CD4-positive, alpha-beta T cell (primary cell): ENCODE data around the gene THAP12. TPM values are rescaled to one million over a fixed set of nuclear protein-coding genes. Genes with fewer than 3 reads are reported as not detected.

ENCODE experiments used
- ATAC-seq: fragments of 200-7000 bp; cut with Tn5 transposase; one replicate; pipeline ENCODE4 v1.10.0; 2022; ENCODE audit warnings: mild to moderate bottlenecking; ENCODE audit not compliant: poor library complexity
- CTCF ChIA-PET: fragments of 350-600 bp; sonication (Branson Sonifier 250); formaldehyde crosslinking; loops from one replicate; lab custom pipeline; 2021; ENCODE audit warnings: antibody characterized with exemption, inconsistent platforms; lab: Charles Lee
- POLR2A ChIA-PET: fragments of 350-600 bp; sonication (Branson Sonifier 250); formaldehyde crosslinking; loops from one replicate; lab custom pipeline; 2021; ENCODE audit warnings: antibody characterized with exemption, inconsistent platforms; lab: Charles Lee
- DNase-seq, 14 experiments: peaks; one replicate each; pipeline ENCODE4 v3.0.0-alpha.2; 2013 to 2020; ENCODE audit warnings: mixed read lengths in 2 of 14
- H3K27ac ChIP-seq, 2 donors: one replicate each; pipeline versions ENCODE4 v1.5.1 to v1.7.0; 2013; ENCODE audit warnings: low read length in 2 of 2, low read depth in 1 of 2, mild to moderate bottlenecking in 1 of 2
- H3K27me3 ChIP-seq, 2 experiments: 1 replicate in 1 of 2; 2 replicates in 1 of 2; pipeline versions ENCODE4 v1.6.1 to v1.7.0; 2013; ENCODE audit warnings: low read length in 2 of 2, control low read depth in 1 of 2, mild to moderate bottlenecking in 1 of 2, moderate library complexity in 1 of 2; ENCODE audit not compliant: insufficient read depth in 2 of 2, control insufficient read depth in 1 of 2
- H3K36me3 ChIP-seq: one replicate; pipeline ENCODE4 v1.6.1; 2013; ENCODE audit warnings: low read length, control low read depth; ENCODE audit not compliant: insufficient read depth
- H3K4me1 ChIP-seq: one replicate; pipeline ENCODE4 v1.6.1; 2013; ENCODE audit warnings: low read length, control low read depth; ENCODE audit not compliant: insufficient read depth
- H3K4me3 ChIP-seq: one replicate; pipeline ENCODE4 v1.5.1; 2013; ENCODE audit warnings: mild to moderate bottlenecking, low read length, moderate library complexity
- H3K9me3 ChIP-seq, 2 experiments: 1 replicate in 1 of 2; 2 replicates in 1 of 2; pipeline versions ENCODE4 v1.6.1 to v1.7.0; 2013; ENCODE audit warnings: low read length in 2 of 2, mild to moderate bottlenecking in 2 of 2, control low read depth in 1 of 2, moderate library complexity in 1 of 2; ENCODE audit not compliant: control insufficient read depth in 1 of 2, insufficient read depth in 1 of 2
- H3K27ac Mint-ChIP-seq: one replicate; pipeline ENCODE4 v1.8.0; 2020; ENCODE audit warnings: mixed read lengths
- H3K27me3 Mint-ChIP-seq: one replicate; pipeline ENCODE4 v1.8.0; 2021; ENCODE audit warnings: mixed read lengths
- H3K36me3 Mint-ChIP-seq: one replicate; pipeline ENCODE4 v1.8.0; 2021; ENCODE audit warnings: low read depth, mixed read lengths
- H3K4me1 Mint-ChIP-seq: one replicate; pipeline ENCODE4 v1.8.0; 2021; ENCODE audit warnings: low read depth, mixed read lengths
- H3K4me3 Mint-ChIP-seq: one replicate; pipeline ENCODE4 v1.8.0; 2020; ENCODE audit warnings: mild to moderate bottlenecking, mixed read lengths
- H3K9me3 Mint-ChIP-seq: one replicate; pipeline ENCODE4 v1.8.0; 2020; ENCODE audit warnings: mixed read lengths
- intact Hi-C, 2 experiments: fragments of 100-400 bp; cut with DNase I in 1 of 2; cut with micrococcal nuclease in 1 of 2; formaldehyde crosslinking; loops; one replicate each; pipeline versions ENCODE4 v1.15.1 to v1.9.0; 2023 to 2025; cut with DNase I, micrococcal nuclease
- total RNA-seq, 174 experiments: library from RNA in 2 of 174; stranded (reverse) in 2 of 174; gene quantifications; one replicate each; pipeline ENCODE4 v1.2.3 and lab custom pipeline; 2021 to 2026
- TF ChIP-seq, protein P1 (sequence below): fragments of 200-600 bp; IDR thresholded peaks from one replicate; pipeline ENCODE4 v1.8.0; 2022; ENCODE audit warnings: antibody characterized with exemption, mild to moderate bottlenecking

Gene THAP12
- total RNA-seq, 2 experiments from 2014 or later: 34.8 to 36.3 TPM

DNA sequence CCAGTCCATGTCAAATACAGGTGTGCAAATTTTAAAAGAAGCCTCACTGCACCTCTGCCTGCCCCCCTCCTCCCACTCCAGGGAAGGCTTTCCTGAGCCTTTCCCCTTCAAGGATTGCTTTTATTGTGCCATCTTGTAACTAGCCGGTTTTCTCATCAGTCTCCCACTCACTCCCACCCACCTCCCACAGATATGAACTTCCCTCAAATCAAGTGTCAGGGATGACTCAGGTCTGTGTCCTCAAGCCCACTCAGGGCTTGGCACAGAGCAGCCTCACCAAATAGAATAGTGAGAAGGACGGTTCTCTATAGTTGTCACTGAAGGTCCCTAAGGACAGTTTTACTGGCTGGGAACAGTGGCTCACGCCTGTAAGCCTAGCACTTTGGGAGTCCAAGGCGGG lies 43.0 kb downstream of the THAP12 start:
- intact Hi-C loops: no loop called here
- Mint-ChIP-seq H3K4me3 (no peak overlapping the region), H3K9me3 (no peaks in the 10 kb centered on the region), H3K27me3 (no peaks in the 10 kb centered on the region), H3K36me3 (no peaks in the 10 kb centered on the region), H3K4me1 (peaks cover 22% of the 10 kb centered on the region), H3K27ac (no peak overlapping the region)
- DNase-seq (no peak), ATAC-seq (no peak)
- Histone ChIP-seq H3K27ac (no peak overlapping the region), H3K36me3 (no peaks in the 10 kb centered on the region), H3K4me3 (no peak overlapping the region), H3K27me3 (no peaks in the 10 kb centered on the region), H3K4me1 (peaks cover 25% of the 10 kb centered on the region), H3K9me3 (peaks cover 13 to 14% of the 10 kb centered on the region in 2 experiments)
- POLR2A ChIA-PET: no interaction called here
- TF ChIP-seq, protein P1, sequence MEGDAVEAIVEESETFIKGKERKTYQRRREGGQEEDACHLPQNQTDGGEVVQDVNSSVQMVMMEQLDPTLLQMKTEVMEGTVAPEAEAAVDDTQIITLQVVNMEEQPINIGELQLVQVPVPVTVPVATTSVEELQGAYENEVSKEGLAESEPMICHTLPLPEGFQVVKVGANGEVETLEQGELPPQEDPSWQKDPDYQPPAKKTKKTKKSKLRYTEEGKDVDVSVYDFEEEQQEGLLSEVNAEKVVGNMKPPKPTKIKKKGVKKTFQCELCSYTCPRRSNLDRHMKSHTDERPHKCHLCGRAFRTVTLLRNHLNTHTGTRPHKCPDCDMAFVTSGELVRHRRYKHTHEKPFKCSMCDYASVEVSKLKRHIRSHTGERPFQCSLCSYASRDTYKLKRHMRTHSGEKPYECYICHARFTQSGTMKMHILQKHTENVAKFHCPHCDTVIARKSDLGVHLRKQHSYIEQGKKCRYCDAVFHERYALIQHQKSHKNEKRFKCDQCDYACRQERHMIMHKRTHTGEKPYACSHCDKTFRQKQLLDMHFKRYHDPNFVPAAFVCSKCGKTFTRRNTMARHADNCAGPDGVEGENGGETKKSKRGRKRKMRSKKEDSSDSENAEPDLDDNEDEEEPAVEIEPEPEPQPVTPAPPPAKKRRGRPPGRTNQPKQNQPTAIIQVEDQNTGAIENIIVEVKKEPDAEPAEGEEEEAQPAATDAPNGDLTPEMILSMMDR: no peak
- CTCF ChIA-PET: no interaction called here

DNA sequence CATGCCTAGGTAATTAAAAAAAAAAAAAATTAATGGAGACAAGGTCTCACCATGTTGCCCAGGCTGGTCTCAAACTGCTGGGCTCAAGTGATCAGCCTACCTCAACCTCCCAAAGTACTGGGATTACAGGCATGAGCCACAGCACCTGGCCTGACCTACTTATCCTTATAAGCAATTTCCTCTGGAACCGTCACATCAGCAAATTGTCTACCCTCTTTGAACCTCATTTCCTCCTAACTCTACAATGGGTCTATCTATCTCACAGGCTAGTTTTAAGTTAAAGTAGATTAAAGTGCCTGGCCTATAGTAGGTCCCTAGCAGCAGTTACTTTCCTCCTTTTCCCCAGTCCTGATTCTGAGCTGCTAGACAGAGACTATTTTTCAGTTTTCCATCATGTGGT lies 43.5 kb downstream of the THAP12 start:
- H3K4me3 Mint-ChIP-seq: no peak overlapping the region
- H3K27ac Mint-ChIP-seq: no peak overlapping the region
- no peaks in the 10 kb centered on the region for H3K36me3 Mint-ChIP-seq
- ATAC-seq (no peak), DNase-seq (peak in 1 of 14 experiments; percentile 41)
- TF ChIP-seq, protein P1: no peak
- CTCF ChIA-PET: no interaction called here
- intact Hi-C loops: no loop called here
- no peaks in the 10 kb centered on the region for H3K27me3 Mint-ChIP-seq
- Histone ChIP-seq H3K27me3 (no peaks in the 10 kb centered on the region), H3K4me1 (peaks cover 25% of the 10 kb centered on the region), H3K9me3 (peaks cover 13 to 14% of the 10 kb centered on the region in 2 experiments), H3K27ac (no peak overlapping the region), H3K4me3 (no peak overlapping the region), H3K36me3 (no peaks in the 10 kb centered on the region)
- POLR2A ChIA-PET: no interaction called here
- peaks cover 22% of the 10 kb centered on the region for H3K4me1 Mint-ChIP-seq
- H3K9me3 Mint-ChIP-seq: no peaks in the 10 kb centered on the region

DNA sequence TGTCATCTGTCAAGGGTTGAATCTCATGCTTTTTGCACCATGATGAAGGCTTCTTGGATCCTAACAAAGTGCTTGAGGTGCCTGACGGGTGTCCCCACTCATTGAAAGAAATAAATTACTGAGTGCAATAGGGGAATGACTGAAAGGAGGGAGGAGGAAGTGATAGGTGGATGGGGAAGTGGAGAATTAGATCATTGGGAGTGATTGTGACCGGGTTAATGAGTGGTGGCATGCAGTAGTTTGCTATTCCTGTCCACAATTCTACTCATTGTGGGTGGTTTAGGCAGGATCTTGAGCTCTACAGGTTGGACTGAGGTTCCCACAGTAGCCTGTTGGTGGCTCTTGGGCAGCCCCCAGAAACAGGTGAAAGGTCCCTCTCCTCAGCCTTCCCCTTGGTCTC lies 44.3 kb downstream of the THAP12 start:
- no peak overlapping the region for H3K4me3 ChIP-seq
- no peaks in the 10 kb centered on the region for H3K9me3 Mint-ChIP-seq

More for the DNA sequence above, 44.3 kb downstream of the THAP12 start:
- no peak overlapping the region for H3K4me3 Mint-ChIP-seq
- no peaks in the 10 kb centered on the region for H3K27me3 Mint-ChIP-seq
- Histone ChIP-seq H3K4me1 (peaks cover 25% of the 10 kb centered on the region), H3K9me3 (peaks cover 13 to 14% of the 10 kb centered on the region in 2 experiments), H3K36me3 (no peaks in the 10 kb centered on the region), H3K27me3 (no peaks in the 10 kb centered on the region), H3K27ac (no peak overlapping the region)
- H3K27ac Mint-ChIP-seq: no peak overlapping the region
- TF ChIP-seq, protein P1: no peak
- H3K4me1 Mint-ChIP-seq: peaks cover 22% of the 10 kb centered on the region
- DNase-seq (no peak), ATAC-seq (no peak)
- ChIA-PET POLR2A (no interaction called here), CTCF (no interaction called here)
- no peaks in the 10 kb centered on the region for H3K36me3 Mint-ChIP-seq
- intact Hi-C loops: no loop called here
